SK-N-SH (cell line): ENCODE measurements around the gene PICALM.

ENCODE experiments used
- IRF3 ChIP-seq: fragments of 150-350 bp; IDR thresholded peaks from 2 replicates; pipeline ENCODE4 v1.6.1; 2016; ENCODE audit warnings: mild to moderate bottlenecking, low read depth, low read length
- MAX ChIP-seq: IDR thresholded peaks from 2 replicates; pipeline ENCODE4 v1.4.0; 2012; ENCODE audit warnings: low read depth

GRCh38 chr11:86050196-86050709 lies 18.6 kb downstream of the PICALM start:
- TF ChIP-seq IRF3 = no peak
- TF ChIP-seq MAX = no peak
